ENCODE results near the gene CALML3. TPM values are rescaled to one million over a fixed set of nuclear protein-coding genes. Genes with fewer than 3 reads are reported as not detected.
"Not testable (repeated sequence)": the region's sequence is repeated elsewhere in the genome, so short reads cannot be mapped to it uniquely, and the experiment has no call there.

Gene CALML3
- total RNA-seq, 1 donor from 2014 or later, result under 0.01 TPM

DNA sequence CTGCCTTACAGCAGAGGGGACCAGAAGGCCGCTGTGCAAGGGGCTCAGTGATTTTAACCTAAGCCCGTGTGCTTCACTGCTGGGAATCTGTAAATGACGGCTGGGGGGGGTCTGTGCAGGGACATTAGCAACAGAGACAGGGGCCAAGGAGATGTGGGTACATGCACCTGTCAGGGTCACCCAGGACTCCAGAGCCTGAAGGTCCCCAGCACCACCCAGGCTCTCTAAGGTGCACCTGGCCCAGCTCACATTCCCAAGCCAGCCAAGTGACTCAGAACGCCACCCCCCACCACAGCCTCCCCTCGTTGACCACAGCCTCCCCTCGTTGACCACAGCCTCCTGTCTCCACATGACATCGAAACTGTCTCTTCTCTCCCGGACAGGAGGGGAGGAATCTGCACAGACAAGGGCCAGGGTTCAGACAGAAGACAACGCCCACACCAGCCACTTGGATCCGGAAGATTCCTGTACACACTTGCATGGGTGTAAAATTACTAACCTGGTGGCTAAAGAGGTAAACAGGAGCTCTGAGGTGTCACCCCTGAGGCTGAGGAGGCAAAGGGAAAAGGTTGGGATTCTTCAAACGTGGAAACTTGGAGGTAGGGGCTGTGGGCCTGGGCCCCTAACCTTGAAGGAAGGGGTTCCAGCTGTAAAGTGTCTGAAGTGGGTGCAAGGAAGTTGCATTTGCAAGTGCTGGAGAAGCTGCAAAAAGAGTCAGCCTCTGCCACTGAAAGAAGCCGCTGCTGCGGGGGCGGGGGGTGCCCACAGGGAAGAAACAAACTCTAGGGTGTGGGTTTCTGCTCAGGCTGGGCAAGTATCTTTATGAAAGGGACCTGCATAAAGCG lies 27.0 kb downstream of the CALML3 start:
- no peak for FAIRE-seq

DNA sequence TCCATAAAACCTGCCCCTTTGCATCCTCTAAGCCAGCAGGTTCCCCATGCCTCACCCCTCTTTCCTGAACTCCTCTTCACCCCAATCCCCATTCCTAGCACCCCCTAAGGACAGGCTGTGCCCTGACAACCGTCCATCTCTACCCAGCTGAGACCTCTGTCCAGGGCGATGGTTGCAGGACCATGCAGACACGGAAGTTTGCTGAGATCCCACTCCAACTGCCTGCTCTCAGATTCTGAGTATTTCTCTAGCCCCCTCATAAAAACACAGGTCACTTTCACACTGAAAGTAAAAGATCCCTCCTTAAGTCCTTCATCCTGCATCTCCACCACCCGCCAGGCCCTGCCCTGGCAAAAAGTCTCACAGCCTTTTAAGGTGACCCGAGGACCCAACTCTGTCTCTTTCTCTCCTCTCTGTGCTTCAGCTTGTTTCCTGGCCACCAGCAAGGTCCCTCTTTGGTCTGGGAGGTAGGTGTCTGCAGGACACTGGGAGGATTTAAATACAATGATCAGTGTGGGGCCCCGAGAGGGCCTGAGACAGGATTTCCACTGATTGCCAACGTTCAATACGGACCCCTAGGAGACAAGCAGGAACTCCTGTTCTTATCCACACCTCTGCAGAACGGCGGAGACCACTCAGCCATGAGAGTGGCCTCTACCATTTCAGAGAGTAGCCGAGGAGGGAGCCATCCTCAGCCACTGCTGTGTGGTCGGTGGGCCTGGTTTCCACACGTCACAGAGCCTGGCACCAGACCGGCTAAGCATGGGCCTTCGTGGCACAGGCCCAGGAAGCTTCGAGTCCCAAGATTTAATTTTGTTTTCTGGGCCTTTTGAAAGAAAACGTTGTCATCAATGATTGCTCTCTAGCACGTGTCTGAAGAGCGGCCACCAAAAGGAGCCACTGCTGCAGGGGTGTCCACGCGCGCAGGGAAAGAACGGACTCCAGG lies 27.9 kb downstream of the CALML3 start:
- FAIRE-seq, result no peak
- DNase-seq (ENCODE audit: low spot score in 2 of 2), result no peak

More for the DNA sequence above, 27.0 kb downstream of the CALML3 start:
- no peak for DNase-seq (ENCODE audit: low spot score in 2 of 2)

DNA sequence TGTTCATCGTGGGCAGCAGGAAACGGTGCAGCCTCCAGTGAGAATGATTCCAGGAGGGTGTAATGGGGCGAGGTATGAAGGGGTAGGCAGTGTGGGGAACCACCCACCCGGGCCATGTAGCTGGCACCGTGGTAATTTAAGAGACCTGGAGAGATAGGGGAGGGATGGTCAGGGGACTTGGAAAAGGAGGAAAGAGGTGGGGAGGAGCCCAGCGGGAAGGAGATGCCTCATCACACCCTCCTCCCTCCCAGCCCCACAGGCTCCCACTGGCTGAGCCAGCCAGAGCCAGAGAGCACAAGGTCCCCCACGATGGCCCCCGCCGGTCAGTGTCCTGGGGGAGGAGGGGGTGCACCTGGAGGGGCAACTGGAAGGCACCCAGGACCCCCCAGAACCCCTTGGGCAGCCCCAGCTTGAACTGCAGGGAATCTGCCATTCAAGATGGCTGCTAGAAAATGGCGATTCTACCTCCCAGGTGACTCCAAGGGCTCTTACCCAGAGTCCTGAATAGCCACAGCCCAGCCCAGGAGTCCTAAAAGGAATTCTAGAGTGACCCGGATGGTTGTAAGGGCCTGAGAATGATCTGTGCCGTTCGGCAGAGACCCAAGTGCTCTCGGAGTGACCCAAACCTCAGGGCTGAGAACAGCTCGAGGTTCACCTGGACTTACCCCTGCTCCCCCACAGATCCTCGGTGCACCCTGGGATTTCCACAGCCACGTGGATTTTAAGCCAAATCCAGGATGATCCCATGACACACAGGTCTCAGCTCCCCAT lies 28.8 kb downstream of the CALML3 start:
- no peak for FAIRE-seq
- DNase-seq (ENCODE audit: low spot score in 2 of 2), result no peak

DNA sequence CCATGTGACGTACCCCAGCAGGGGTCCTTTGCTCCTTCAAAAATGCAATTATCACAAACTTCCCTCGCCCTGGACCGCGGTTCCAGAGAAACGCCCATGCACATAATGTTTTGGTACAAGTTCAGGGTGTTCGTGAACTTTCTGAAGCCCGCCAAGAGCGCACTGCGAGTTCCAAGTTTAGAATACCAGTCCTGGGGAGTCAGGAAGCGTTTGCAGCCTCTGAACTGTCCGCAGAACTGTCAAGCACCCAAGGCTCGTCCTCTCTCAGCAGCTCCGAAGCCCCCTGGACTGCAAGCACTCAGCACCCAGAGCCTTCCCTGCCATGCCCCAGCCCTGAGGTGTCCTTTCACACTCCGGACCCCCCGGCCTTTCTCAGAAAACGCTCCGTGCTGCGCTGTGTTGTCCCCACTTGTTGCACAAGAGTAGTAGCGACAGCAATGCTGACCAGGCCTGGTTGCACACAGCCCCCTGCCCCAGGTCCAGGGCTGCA lies 30.3 kb downstream of the CALML3 start:
- FAIRE-seq, result no peak

DNA sequence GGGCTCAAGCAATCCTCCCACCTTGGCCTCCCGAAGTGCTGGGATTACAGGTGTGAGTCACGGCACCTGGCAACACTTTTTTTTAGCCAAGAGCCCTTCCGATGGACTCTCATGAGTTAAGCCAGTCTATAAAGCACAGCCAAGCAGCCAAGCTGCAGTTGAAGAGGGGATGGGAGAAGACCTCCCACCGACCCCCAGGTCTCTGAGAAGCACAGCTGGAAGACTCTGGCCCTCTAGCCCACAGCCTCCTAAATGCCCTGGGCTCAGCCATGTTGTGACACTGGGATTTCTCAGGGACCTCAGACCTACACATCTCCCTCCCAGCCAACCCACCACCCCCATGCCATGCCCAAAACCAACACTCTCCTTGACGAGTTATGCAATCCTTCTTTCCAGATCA lies 31.1 kb downstream of the CALML3 start:
- DNase-seq (ENCODE audit: low spot score in 2 of 2) (no peak), FAIRE-seq (no peak)

More for the DNA sequence above, 30.3 kb downstream of the CALML3 start:
- no peak for DNase-seq (ENCODE audit: low spot score in 2 of 2)

DNA sequence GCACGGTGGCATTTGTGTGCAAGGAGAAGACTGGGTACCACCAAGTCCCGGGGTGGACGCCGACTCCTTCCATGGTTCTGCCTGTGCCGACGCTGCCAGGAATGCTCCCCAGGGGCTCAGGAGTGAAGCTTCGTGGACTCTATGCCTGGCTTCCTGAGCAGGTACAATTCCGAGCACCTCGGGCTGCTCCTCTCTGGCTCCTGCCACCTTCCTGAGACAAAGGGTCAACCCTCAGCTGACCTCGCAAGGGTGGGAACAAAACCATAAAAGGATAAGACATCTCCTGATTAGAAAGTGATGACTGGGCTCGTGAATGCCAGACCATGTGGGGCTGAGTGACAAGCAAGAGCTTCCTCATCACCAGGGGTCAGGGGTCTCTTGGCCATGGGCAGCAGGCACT lies 31.8 kb downstream of the CALML3 start:
- DNase-seq (ENCODE audit: low spot score in 2 of 2) (no peak), FAIRE-seq (no peak)

DNA sequence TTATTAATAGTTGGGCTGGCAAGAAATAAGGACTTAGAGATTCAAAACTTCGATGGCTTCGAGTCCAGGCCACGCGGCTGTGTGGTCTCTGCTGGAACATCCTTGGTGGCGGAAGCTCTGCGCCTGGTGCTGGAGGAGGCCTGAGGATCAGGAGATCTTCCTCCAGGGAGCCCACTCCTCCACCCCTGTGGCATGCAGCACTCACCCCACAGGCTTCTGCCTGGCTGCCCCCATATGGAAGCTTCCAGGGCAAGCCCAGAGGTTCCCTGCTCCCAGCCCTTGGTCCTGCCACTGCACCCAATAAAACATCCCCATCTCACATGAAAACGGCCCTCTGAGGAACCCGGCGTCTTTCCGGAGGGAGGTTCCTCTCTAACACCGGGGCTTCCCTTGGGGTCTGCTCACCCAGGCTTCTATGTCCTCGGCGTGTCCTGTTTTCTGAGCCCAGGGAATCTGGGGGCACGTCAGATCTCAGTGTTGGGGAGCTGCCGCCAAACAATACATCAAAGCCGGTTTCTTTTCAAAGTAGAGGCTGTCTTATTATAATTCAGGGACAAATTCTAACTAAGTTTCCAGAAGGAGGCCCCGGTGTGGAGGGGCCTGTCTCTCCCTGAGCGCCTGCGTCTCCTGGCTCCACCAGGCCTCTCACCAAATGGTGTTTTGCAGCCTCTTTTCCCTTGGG lies 32.4 kb downstream of the CALML3 start:
- no peak for DNase-seq (ENCODE audit: low spot score in 2 of 2)
- no peak for FAIRE-seq

DNA sequence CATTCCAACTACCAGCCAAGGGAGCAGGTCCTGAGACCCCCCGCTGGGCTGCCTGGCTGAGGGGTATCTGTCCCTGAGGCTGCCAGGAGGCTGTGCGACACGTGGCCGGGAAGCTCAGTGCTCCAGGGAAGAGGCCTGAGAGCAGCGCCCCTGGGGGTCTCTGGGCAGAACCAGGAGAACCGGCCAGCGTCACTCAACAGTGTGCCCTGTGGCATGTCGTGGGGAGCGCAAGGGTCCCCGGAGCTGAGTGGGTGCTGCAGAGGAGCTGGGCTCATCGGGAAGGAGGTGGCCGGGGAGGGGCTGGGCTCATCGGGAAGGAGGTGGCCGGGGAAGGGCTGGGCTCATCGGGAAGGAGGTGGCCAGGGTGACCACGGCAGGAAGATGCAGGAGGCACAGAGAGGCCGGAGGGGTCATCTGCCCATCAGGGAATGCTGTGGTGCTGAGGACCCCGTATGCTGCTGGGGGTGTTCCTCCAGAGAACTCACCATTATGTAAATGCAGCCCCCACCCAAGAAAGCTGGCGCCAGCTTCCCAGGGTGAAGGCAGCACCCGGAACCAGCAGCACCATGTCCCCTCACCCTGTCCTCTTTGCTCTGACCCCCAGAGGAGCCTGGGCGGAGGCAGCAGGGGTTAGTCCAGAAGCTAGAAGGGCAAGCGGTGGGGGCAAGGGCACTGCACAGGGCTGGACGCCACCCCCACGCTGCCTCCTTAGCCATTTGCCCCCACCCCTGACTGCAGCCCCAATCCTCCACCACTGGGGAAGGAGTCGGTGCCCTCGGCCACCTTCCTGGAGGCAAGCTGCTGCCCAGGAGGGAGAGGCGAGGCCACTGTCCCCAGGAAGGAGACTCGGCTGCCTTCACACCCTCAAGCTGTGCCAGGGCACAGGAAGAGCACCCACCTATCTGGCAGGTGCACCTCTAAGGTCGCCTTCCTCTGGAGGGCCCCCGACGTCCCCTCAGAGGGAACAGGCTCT lies 33.3 kb downstream of the CALML3 start:
- DNase-seq (ENCODE audit: low spot score in 2 of 2), result no peak
- no peak for FAIRE-seq

DNA sequence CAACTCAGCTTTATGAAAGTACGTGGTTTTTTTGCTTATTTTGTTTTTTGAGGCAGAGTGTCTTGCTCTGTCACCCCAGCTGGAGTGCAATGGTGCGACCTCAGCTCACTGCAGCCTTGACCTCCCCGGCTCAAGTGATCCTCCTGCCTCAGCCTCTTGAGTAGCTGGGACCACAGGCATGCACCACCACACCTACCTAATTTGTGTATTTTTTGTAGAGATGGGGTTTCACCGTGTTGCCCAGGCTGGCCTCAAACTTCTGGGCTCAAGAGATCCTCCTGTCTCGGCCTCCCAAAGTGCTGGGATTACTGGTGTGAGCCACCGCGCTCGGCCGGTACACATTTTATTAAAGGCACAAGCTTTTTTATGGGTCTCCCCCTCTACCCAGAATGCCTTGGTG lies 34.3 kb downstream of the CALML3 start:
- not testable (repeated sequence) for FAIRE-seq; DNase-seq (ENCODE audit: low spot score in 2 of 2)

DNA sequence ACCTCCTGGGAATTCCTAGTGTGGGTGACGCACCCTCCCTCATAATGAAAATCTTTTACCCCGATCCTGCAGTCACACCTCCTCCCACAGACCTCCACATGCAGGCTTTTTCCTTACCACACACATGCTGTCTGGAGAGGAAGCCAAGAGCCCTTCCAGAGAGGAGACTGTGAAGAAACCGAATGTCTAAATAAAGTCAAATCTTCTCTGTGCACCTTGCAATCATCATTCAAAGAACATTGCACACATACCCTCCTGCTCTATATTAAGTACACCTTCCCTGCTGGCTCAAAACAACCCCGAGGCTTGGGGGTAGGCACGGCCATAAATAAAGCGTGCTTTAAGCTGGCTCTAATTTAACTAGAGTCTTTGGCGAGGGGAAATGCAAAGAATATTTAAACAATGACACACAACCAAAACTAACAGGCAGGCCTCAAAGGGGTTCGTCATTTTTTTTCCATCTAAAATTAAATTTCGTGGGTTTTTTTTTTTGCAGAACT lies 34.9 kb downstream of the CALML3 start:
- DNase-seq (ENCODE audit: low spot score in 2 of 2), result no peak
- no peak for FAIRE-seq

DNA sequence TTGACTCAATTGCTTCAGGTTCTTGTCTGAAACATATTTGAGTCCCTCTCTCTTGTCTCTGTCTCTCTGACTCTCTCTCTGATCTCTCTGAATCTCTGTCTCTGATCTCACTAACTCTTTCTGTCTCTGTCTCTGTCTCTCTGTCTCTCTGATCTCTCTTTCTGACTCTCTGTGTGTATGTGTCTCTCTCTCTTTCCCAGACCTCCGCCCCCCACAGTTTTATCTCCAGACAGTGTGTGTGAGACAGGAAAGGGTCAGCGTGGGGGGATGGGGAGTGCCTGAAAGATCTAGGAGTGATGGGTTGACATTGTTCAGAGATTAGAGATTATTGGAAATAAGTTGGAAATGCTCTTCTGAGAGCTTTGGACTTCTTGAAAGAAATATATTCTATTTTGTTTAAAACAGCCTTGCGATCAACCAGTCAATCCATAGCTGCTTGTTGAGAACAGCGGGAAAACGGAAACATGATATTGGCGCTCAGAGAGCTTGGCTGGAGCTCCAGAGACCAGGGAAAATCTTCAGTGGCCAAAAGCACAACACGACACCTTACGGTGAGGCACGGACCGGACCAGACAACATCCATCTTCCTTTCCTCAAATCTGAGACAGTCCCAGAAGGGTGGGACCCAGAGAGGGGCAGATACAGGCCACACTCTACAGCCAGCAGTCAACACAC lies 35.5 kb downstream of the CALML3 start:
- DNase-seq (ENCODE audit: low spot score in 2 of 2) (no peak), FAIRE-seq (no peak)

DNA sequence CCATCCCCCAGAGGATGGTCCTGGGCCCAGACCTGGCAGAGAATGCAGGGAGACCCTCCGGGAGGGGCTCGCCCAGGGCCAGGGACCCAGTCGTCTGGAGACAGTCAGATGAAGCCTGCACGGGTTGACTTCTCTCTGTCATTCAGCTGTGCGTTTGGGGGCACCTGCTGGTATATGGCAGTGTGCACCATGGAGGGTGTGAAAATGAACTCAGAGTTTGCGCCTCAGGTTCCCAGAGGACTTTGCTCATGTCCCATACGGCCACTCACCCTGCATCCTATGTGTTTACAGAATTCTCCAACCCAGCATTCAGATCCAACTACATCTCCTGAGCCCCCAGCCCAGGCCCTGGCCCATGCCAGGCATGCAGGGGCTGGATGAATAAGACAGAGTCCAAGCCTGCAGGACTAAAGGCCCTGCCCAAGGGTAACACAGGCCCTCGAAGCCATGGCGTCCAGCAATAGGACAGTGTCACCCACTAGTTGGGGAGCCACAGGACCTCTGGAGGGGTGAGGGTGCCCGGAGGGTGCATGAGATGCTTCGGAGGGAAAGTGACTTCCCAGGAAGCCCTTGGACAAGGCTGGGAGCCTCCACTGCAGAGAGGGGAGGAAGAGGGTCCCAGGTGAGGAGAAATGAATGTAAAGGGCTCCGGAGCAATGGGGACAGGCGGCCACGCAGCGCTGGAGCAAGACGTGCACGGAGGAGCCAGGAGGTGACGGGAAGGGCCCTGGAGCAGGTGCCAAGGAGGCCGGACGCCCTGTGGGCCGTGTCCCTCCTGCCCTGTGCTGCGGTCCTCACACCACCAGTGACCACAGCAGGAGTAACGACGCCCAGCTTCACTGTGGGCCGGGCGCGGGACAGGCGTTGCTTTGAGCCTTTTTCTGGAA lies 36.3 kb downstream of the CALML3 start:
- DNase-seq (ENCODE audit: low spot score in 2 of 2) (no peak), FAIRE-seq (no peak)

DNA sequence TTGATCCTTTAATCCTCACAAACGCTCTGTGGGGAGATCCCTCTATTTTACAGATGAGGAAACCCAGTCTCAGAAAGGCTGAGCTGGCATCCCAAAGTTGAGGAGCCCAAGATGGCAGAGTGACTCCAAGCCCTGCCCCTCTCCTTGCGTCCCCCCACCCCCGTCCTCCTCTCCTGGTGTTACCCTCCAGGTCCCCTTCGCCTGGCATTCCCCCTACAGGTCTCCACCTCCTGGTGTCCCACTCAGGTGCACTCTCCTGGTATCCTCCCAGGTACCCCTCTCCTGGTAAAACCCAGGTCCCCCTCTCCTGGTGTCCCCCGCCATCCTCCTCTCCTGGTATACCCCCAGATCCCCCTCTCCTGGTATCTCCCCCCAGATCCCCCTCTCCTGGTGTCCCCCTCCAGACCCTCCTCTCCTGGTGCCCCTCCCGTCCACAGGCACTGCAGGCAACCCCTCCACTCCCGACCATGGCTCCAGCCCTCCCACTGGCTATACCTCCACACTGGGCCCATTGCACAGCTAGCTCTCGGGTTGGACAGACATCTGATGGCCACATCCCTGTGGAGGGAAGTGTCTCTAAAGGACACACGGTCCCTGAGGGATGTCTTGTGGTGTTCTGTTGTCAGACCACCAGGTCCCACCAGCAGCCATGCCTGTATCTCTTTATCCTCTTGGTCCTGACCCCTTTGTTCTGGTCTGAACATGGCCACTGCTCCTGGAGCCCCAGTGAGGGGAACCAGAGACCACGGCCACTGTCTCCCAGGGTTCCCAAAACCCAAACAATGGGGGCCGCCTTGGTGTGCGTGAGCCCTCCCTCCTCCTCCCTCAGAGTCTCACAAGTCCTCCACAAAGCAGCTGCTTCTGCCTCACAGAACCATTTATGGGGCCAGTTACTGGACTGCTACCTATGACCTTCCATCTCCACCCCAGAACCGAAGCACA lies 37.2 kb downstream of the CALML3 start:
- no peak for DNase-seq (ENCODE audit: low spot score in 2 of 2)
- no peak for FAIRE-seq

DNA sequence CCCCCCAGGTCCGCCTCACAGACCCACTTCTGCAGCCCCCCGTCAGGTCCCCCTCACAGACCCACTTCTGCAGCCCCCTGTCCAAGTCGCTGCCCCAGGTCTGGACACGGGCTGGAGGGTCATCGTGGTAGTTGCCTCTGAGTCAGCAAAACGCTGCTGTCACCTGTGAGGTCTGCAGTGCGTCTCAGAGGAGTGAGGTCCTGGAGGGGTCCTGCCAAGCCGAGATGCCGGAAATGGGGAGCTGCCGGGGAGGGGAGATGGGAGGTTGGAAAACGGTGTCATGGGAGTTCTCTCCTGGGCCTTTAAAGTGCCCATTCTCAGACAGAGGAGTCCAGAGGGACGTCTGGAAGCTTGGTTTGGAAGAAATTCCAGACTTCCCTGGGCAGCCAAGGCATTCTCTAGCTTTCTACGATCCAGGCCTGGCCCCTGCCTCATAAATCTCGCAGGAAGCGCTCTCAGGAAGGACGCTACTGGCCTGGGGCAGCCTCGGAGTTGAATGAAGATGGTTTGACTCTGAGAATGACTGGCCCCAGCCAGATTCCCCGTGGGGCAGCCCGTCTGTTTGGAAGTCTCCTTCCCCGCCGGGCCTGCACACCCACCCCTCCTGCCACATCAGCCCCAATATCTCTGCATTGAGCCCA lies 38.7 kb downstream of the CALML3 start:
- no peak for FAIRE-seq
- no peak for DNase-seq (ENCODE audit: low spot score in 2 of 2)

DNA sequence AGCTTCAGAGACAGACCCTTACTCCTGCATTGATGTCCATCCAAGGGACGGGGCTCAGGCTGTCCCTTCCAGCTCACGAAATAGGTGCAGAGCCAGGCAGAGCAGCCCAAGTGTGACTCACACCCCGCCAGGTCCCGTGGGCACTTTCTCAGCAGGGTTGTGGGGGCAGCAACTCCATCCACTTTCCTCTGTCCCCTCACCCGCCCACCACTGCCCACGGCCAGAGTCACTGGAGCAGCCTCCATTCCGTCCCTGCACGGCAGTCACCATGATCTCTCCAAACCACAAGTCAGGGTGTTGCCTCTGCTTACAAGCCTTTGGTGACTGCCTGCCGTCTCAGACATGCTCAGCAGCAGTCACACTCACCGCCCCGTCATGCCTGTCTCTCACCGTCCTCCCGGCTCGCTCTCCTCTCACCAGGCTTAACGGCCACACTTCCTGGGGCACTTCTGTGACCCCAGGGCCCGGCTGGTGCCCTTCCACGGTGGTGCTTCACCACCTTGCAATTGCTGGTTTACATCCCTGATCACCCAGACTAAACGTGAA lies 39.3 kb downstream of the CALML3 start:
- no peak for DNase-seq (ENCODE audit: low spot score in 2 of 2)
- no peak for FAIRE-seq
